ENCODE measurements around the gene C18orf32. TPM values are rescaled to one million over a fixed set of nuclear protein-coding genes. Genes with fewer than 3 reads are reported as not detected.

Gene C18orf32
- total RNA-seq, 5 donors from 2014 or later (not counting 1 experiment from before 2014, with no cell fraction given), result 26.0 to 45.2 (median 40.2) TPM

DNA sequence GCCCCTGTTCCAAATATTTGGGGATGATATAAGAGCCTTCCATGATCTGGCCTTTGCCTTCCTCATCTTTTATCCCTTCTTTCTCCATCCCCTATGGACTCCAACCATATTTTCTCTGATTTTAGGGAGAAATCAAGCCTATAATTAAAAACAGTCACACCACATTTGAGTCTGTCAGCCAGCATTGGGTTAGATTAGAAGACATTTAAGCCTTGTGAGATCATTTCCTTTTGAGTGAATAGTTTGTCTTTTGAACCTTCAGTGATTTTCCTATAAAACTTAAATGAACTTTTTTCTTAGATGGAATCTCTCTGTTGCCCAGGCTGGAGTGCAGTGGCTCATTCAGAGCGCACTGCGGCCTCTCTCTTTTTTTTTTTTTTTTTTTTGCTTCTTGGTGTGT is 7.6 kb upstream of the C18orf32 start:
- H3K4me1 Mint-ChIP-seq, result peaks cover 27 to 31% (median 29%) of the 10 kb centered on the region in 3 donors
- H3K4me3 ChIP-seq (ENCODE audit: control insufficient read depth in 1 of 2, extremely low read depth in 1 of 2, low read length in 1 of 2), result no peak overlapping the region
- no CpG with 5 or more reads among the region's 2 CpGs for WGBS (ENCODE audit: insufficient coverage)
- ChIA-PET POLR2A (no interaction called here), CTCF (no interaction called here)
- peaks cover 23% of the 10 kb centered on the region for H3K36me3 Mint-ChIP-seq
- peaks cover 12 to 17% of the 10 kb centered on the region in 2 experiments for H3K4me1 ChIP-seq (ENCODE audit: control insufficient read depth in 1 of 2, extremely low read depth in 1 of 2, insufficient read depth in 2 of 2, low read length in 2 of 2)
- H3K9me3 ChIP-seq, result no peaks in the 10 kb centered on the region
- no peak overlapping the region for H3K4me3 Mint-ChIP-seq
- H3K27me3 ChIP-seq (replicated peaks in 1 of 2; ENCODE audit: control insufficient read depth in 2 of 2, extremely low read depth in 1 of 2, insufficient read depth in 2 of 2, low read length in 1 of 2), result peaks cover 0 to 9% of the 10 kb centered on the region in 2 experiments
- H3K9me3 Mint-ChIP-seq, result no peaks in the 10 kb centered on the region
- DNase-seq (no peak), ATAC-seq (replicated peaks in 1 of 4) (no peak)
- H3K36me3 ChIP-seq (ENCODE audit: control insufficient read depth in 2 of 2, extremely low read depth in 1 of 2, insufficient read depth in 1 of 2, low read length in 1 of 2), result peaks cover 1 to 20% of the 10 kb centered on the region in 2 donors
- no peak overlapping the region for H3K27ac Mint-ChIP-seq
- H3K27ac ChIP-seq (ENCODE audit: low read length), result no peak overlapping the region
- peaks cover 3 to 4% of the 10 kb centered on the region in 2 donors for H3K27me3 Mint-ChIP-seq

DNA sequence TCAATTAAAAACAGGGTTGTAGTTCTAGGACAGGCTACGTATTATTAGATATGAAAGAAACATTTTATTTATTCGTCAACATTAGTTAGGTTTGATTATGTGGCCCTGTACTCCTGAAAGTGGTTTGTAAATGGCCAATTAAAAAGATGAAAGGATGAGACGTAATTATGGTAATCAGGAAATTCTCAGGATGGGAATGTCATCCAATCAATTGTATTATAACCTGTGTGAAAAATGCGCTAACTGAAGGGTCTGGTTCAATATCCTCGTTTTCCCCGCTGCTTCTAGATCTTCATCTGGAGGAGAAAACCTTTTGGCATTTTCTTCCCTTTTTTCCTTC is 5.6 kb upstream of the C18orf32 start:
- CTCF ChIA-PET, result no interaction called here

GRCh38 chr18:49491857-49492693 is 5.0 kb upstream of the C18orf32 start, which contains the start of gene RPL17:
Gene RPL17, minus strand, starts transcription at chr18:49492465.
- ATAC-seq (replicated peaks in 1 of 4) (peak; percentile 85 to 89 (median 86)), DNase-seq (peak; percentile 67 to 97 (median 83))
- Mint-ChIP-seq H3K9me3 (no peaks in the 10 kb centered on the region), H3K36me3 (peaks cover 44% of the 10 kb centered on the region), H3K27ac (peak within 1 kb of the TSS; percentile 97 to 98), H3K4me3 (peak within 1 kb of the TSS; percentile 91 to 97 (median 97)), H3K4me1 (peaks cover 45 to 56% (median 50%) of the 10 kb centered on the region in 3 donors), H3K27me3 (no peaks in the 10 kb centered on the region)
- no peaks in the 10 kb centered on the region for H3K27me3 ChIP-seq (replicated peaks in 1 of 2; ENCODE audit: control insufficient read depth in 2 of 2, extremely low read depth in 1 of 2, insufficient read depth in 2 of 2, low read length in 1 of 2)
- peak within 1 kb of the TSS; percentile 85 to 99 for H3K4me3 ChIP-seq (ENCODE audit: control insufficient read depth in 1 of 2, extremely low read depth in 1 of 2, low read length in 1 of 2)
- ChIA-PET CTCF (no interaction called here), POLR2A (interaction anchor here in 1 of 2 donors (0.5 kb wide), 1 partner anchor 77 kb away, joined by 7 read pairs; no protein-coding TSS in a partner anchor)
- under 1% methylated on average over 42 of the region's 53 CpGs for WGBS (ENCODE audit: insufficient coverage)
- peaks cover 5 to 40% of the 10 kb centered on the region in 2 donors for H3K36me3 ChIP-seq (ENCODE audit: control insufficient read depth in 2 of 2, extremely low read depth in 1 of 2, insufficient read depth in 1 of 2, low read length in 1 of 2)
- peak within 1 kb of the TSS; percentile 93 for H3K27ac ChIP-seq (ENCODE audit: low read length)
- no peaks in the 10 kb centered on the region for H3K9me3 ChIP-seq
- peaks cover 23 to 27% of the 10 kb centered on the region in 2 experiments for H3K4me1 ChIP-seq (ENCODE audit: control insufficient read depth in 1 of 2, extremely low read depth in 1 of 2, insufficient read depth in 2 of 2, low read length in 2 of 2)

More for the DNA sequence above, 5.6 kb upstream of the C18orf32 start:
- Mint-ChIP-seq H3K27ac (no peak overlapping the region), H3K4me3 (peak overlapping the region; percentile 91 to 97 (median 97)), H3K36me3 (peaks cover 40% of the 10 kb centered on the region), H3K9me3 (no peaks in the 10 kb centered on the region), H3K4me1 (peaks cover 40 to 50% (median 45%) of the 10 kb centered on the region in 3 donors), H3K27me3 (no peaks in the 10 kb centered on the region)
- POLR2A ChIA-PET, result interaction anchor here in 1 of 2 donors (0.5 kb wide), 1 partner anchor 77 kb away, joined by 7 read pairs; no protein-coding TSS in a partner anchor
- peak overlapping the region in 1 of 2 donors; percentile 85 for H3K4me3 ChIP-seq (ENCODE audit: control insufficient read depth in 1 of 2, extremely low read depth in 1 of 2, low read length in 1 of 2)
- ATAC-seq (replicated peaks in 1 of 4) (peak in 1 of 4 experiments; percentile 2), DNase-seq (no peak)
- no peaks in the 10 kb centered on the region for H3K9me3 ChIP-seq
- peaks cover 17 to 23% of the 10 kb centered on the region in 2 experiments for H3K4me1 ChIP-seq (ENCODE audit: control insufficient read depth in 1 of 2, extremely low read depth in 1 of 2, insufficient read depth in 2 of 2, low read length in 2 of 2)
- WGBS (ENCODE audit: insufficient coverage), result 100% methylated on average over 2 of the region's 6 CpGs
- no peaks in the 10 kb centered on the region for H3K27me3 ChIP-seq (replicated peaks in 1 of 2; ENCODE audit: control insufficient read depth in 2 of 2, extremely low read depth in 1 of 2, insufficient read depth in 2 of 2, low read length in 1 of 2)
- peaks cover 5 to 37% of the 10 kb centered on the region in 2 donors for H3K36me3 ChIP-seq (ENCODE audit: control insufficient read depth in 2 of 2, extremely low read depth in 1 of 2, insufficient read depth in 1 of 2, low read length in 1 of 2)
- no peak overlapping the region for H3K27ac ChIP-seq (ENCODE audit: low read length)

- H3K9me3 Mint-ChIP-seq, result no peaks in the 10 kb centered on the region
Observed at GRCh38 chr18:49491534-49491856, 4.5 kb upstream of the C18orf32 start.

DNA sequence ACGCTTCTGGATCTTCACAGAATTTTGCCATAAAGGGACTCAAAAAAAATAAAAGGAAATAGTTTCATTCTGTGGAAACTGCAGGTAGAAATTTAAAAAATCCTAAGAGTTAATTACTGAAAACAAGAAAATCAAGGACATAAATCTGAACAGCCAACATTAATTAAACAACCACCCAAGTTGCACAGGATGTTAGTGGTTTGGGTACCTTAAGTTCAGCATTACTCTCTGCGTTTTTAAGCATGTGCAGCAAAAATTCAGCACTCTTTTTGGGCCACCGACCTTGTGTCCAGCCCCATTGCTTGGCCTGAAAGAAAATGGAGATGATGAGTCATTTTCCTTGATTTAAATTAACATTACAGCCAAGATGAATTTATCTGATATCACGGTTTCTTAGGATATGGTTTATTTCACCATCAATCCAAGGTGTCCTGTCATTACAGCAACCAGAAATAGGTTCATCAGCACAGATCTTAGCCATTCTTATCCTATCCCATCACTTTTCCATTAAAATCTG is 3.3 kb upstream of the C18orf32 start:
- ATAC-seq (replicated peaks in 1 of 4), result no peak
- WGBS (ENCODE audit: insufficient coverage), result 67% methylated on average over 1 of the region's 4 CpGs
- POLR2A ChIA-PET, result no interaction called here
- peak overlapping the region; percentile 91 to 97 (median 97) for H3K4me3 Mint-ChIP-seq
- Histone ChIP-seq H3K27ac (ENCODE audit: low read length) (peak overlapping the region; percentile 93), H3K4me1 (ENCODE audit: control insufficient read depth in 1 of 2, extremely low read depth in 1 of 2, insufficient read depth in 2 of 2, low read length in 2 of 2) (peaks cover 31 to 38% of the 10 kb centered on the region in 2 experiments), H3K9me3 (no peaks in the 10 kb centered on the region), H3K36me3 (ENCODE audit: control insufficient read depth in 2 of 2, extremely low read depth in 1 of 2, insufficient read depth in 1 of 2, low read length in 1 of 2) (peaks cover 5 to 40% of the 10 kb centered on the region in 2 donors), H3K27me3 (replicated peaks in 1 of 2; ENCODE audit: control insufficient read depth in 2 of 2, extremely low read depth in 1 of 2, insufficient read depth in 2 of 2, low read length in 1 of 2) (no peaks in the 10 kb centered on the region), H3K4me3 (ENCODE audit: control insufficient read depth in 1 of 2, extremely low read depth in 1 of 2, low read length in 1 of 2) (no peak overlapping the region)
- peak overlapping the region; percentile 97 to 98 for H3K27ac Mint-ChIP-seq
- peaks cover 44% of the 10 kb centered on the region for H3K36me3 Mint-ChIP-seq
- CTCF ChIA-PET, result no interaction called here
- H3K9me3 Mint-ChIP-seq, result no peaks in the 10 kb centered on the region
- peaks cover 60 to 68% (median 61%) of the 10 kb centered on the region in 3 donors for H3K4me1 Mint-ChIP-seq
- peak in 1 of 35 experiments; percentile 26 for DNase-seq
- H3K27me3 Mint-ChIP-seq, result no peaks in the 10 kb centered on the region

More at GRCh38 chr18:49491534-49491856, 4.5 kb upstream of the C18orf32 start:
- DNase-seq (no peak), ATAC-seq (replicated peaks in 1 of 4) (no peak)
- H3K9me3 ChIP-seq, result no peaks in the 10 kb centered on the region
- peak overlapping the region; percentile 93 for H3K27ac ChIP-seq (ENCODE audit: low read length)
- Mint-ChIP-seq H3K36me3 (peaks cover 44% of the 10 kb centered on the region), H3K4me1 (peaks cover 51 to 59% (median 51%) of the 10 kb centered on the region in 3 donors), H3K27ac (peak overlapping the region; percentile 97 to 98), H3K27me3 (no peaks in the 10 kb centered on the region), H3K4me3 (peak overlapping the region; percentile 91 to 97 (median 97))
- 8% methylated on average over 2 of the region's 7 CpGs for WGBS (ENCODE audit: insufficient coverage)
- ChIA-PET POLR2A (no interaction called here), CTCF (no interaction called here)
- peaks cover 5 to 40% of the 10 kb centered on the region in 2 donors for H3K36me3 ChIP-seq (ENCODE audit: control insufficient read depth in 2 of 2, extremely low read depth in 1 of 2, insufficient read depth in 1 of 2, low read length in 1 of 2)
- H3K4me3 ChIP-seq (ENCODE audit: control insufficient read depth in 1 of 2, extremely low read depth in 1 of 2, low read length in 1 of 2), result peak overlapping the region; percentile 85 to 99
- H3K27me3 ChIP-seq (replicated peaks in 1 of 2; ENCODE audit: control insufficient read depth in 2 of 2, extremely low read depth in 1 of 2, insufficient read depth in 2 of 2, low read length in 1 of 2), result no peaks in the 10 kb centered on the region
- peaks cover 23 to 28% of the 10 kb centered on the region in 2 experiments for H3K4me1 ChIP-seq (ENCODE audit: control insufficient read depth in 1 of 2, extremely low read depth in 1 of 2, insufficient read depth in 2 of 2, low read length in 2 of 2)

DNA sequence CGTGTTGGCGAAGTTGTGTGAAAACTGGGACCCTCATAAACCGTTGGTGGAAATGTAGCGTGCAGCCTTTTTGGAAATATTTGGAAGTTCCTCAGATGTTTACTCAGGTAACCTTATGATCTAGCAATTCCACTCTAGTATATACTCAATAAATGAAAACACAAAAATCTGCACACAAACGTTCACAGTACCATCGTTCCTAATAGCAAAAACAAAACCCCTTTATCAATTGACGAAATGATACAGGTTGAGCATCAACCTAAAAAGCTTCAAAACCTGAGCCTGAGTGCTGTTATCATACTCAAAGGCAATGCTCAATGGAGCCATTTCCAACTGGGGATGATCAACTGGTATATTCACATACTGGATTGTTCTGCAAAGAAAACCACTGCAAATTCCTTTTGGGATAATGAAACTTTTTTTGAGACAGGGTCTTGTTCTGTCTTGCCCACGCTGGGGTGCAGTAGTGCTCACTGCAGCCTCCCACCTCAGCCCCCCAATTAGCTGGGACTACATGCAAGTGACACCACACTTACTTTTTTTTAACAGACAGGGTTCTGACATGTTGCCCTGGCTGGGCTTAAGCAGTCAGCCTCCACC is 777 bp upstream of the C18orf32 start:
- ChIA-PET CTCF (no interaction called here), POLR2A (interaction anchor here (0.6 to 1.5 kb wide), 5 partner anchors 11 to 1480 kb away, joined by 3 to 9 read pairs (median 3); partner anchors contain the start of gene ELAC1 (in 1 of the 2))
- peak overlapping the region; percentile 74 for H3K27ac ChIP-seq (ENCODE audit: low read length)
- no peak for ATAC-seq (replicated peaks in 1 of 4)
- peaks cover 79 to 83% (median 80%) of the 10 kb centered on the region in 3 donors for H3K4me1 Mint-ChIP-seq
- H3K27me3 ChIP-seq (replicated peaks in 1 of 2; ENCODE audit: control insufficient read depth in 2 of 2, extremely low read depth in 1 of 2, insufficient read depth in 2 of 2, low read length in 1 of 2), result no peaks in the 10 kb centered on the region
- H3K4me1 ChIP-seq (ENCODE audit: control insufficient read depth in 1 of 2, extremely low read depth in 1 of 2, insufficient read depth in 2 of 2, low read length in 2 of 2), result peaks cover 38 to 41% of the 10 kb centered on the region in 2 experiments
- H3K4me3 ChIP-seq (ENCODE audit: control insufficient read depth in 1 of 2, extremely low read depth in 1 of 2, low read length in 1 of 2), result peak overlapping the region in 1 of 2 donors; percentile 79
- peak in 1 of 35 experiments; percentile 16 for DNase-seq
- WGBS (ENCODE audit: insufficient coverage), result 65% methylated on average over 4 of the region's 8 CpGs
- no peaks in the 10 kb centered on the region for H3K27me3 Mint-ChIP-seq
- peaks cover 53% of the 10 kb centered on the region for H3K36me3 Mint-ChIP-seq
- no peaks in the 10 kb centered on the region for H3K9me3 Mint-ChIP-seq
- no peaks in the 10 kb centered on the region for H3K9me3 ChIP-seq
- H3K4me3 Mint-ChIP-seq, result peak overlapping the region; percentile 96 to 97 (median 96)
- peak overlapping the region; percentile 97 to 98 for H3K27ac Mint-ChIP-seq
- peaks cover 5 to 47% of the 10 kb centered on the region in 2 donors for H3K36me3 ChIP-seq (ENCODE audit: control insufficient read depth in 2 of 2, extremely low read depth in 1 of 2, insufficient read depth in 1 of 2, low read length in 1 of 2)
